RWPE1 (cell line): ENCODE measurements around the gene MAG.

Experiments
- CTCF ChIA-PET: fragments of 350-600 bp; sonication (Branson Sonifier 250); formaldehyde crosslinking; extraction: SDS; loops from one replicate; lab custom pipeline; 2021; lab: Yijun Ruan, JAX
- POLR2A ChIA-PET: fragments of 400-600 bp; formaldehyde crosslinking; extraction: SDS; loops from one replicate; lab custom pipeline; 2020; ENCODE audit warnings: antibody characterized with exemption; ENCODE audit not compliant: low non-redundant PET; lab: Yijun Ruan, JAX
- DNase-seq: peaks from one replicate; pipeline ENCODE4 v3.0.0; 2012; ENCODE audit warnings: low spot score
- H3K27ac ChIP-seq: fragments of 450-650 bp; 2 replicates; pipeline ENCODE4 v1.5.1; 2017
- TF ChIP-seq, protein P1 (sequence below): fragments of 450-650 bp; conservative IDR thresholded peaks from 2 replicates; pipeline ENCODE4 v1.5.1; 2017; ENCODE audit warnings: low read depth, mild to moderate bottlenecking

MAG gene

DNA sequence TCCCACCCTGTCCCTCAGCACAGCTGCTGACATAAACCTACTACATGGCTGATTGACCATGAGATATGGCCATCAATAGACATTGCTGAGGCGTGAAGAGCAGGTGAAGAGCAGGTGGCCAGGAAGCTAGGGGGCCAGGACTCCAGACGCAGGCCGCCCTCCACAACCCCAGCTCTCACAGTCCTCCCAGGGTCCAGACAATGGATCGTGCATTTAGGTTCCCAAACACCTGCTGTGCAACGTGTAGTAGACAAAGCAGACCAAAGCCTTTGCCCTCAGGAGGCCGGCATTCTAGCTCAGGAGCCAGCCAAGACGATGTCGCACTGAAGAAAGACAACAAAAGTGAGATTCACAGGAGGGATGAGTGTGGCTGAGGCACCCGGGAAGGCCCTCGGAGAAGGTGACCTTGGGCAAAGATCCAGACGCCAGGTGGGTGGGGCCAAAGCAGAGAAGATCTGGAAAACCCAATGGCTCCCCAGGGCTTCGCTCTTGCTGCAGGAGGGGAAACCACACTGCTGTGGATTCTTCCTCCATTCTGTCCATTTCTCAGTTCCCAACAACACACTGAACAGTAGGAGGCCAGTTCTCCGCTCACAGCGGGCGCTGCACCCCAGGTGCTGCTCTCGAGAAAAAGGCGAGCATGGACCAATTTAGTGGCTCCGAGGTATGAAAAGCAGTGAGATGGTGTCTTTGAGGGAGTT is 57.1 kb downstream of the MAG start:
- no peak overlapping the region for H3K27ac ChIP-seq
- ChIA-PET POLR2A (no interaction called here), CTCF (interaction anchor here (1.8 kb wide), 1 partner anchor 146 kb away, joined by 8 read pairs; no protein-coding TSS in a partner anchor)
- no peak for DNase-seq
- TF ChIP-seq, protein P1, sequence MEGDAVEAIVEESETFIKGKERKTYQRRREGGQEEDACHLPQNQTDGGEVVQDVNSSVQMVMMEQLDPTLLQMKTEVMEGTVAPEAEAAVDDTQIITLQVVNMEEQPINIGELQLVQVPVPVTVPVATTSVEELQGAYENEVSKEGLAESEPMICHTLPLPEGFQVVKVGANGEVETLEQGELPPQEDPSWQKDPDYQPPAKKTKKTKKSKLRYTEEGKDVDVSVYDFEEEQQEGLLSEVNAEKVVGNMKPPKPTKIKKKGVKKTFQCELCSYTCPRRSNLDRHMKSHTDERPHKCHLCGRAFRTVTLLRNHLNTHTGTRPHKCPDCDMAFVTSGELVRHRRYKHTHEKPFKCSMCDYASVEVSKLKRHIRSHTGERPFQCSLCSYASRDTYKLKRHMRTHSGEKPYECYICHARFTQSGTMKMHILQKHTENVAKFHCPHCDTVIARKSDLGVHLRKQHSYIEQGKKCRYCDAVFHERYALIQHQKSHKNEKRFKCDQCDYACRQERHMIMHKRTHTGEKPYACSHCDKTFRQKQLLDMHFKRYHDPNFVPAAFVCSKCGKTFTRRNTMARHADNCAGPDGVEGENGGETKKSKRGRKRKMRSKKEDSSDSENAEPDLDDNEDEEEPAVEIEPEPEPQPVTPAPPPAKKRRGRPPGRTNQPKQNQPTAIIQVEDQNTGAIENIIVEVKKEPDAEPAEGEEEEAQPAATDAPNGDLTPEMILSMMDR, result no peak

DNA sequence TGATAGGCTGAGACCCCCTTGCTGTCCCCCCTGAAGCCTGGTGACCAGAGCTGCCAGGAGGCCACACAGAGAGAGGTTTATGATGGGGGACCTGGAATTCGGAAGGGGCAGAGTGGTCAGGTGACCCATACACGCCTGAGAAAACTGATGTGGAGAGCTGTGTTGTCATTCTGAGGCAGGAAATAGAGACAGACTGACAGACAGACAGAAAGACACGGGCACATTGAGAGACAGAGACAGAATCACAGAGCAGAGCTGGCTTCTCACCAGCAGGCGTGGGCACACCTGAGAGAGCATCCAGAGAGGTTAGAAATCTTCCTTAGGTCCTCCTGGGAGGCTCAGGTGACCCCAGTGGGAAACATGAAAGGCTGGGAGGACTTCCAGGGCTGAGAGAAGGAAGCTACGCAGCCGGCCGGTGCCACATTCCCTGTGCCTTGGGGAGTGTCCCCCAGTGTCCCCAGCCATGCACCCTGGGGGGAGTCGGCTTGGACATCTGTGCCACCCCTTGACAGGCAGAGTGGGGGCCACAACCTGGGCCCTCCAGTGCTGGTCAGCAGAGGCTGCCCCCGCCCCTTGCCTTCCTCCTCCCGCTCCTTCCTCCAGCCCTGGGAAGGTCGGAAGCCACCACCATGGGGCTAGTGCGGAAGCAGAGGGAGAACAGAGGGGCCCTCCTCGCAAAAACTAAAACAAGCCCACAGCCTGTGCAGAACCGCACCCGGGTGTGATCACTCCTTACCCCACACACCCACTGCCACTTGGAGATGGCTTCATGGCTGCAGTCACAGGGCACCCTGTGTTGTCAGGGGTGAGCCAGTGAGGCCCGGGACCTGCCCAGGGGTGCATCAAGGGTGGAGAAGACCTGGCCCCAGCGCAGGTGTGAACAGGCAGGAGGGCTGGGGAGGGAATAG is 57.9 kb downstream of the MAG start:
- TF ChIP-seq, protein P1, result no peak
- DNase-seq, result no peak
- POLR2A ChIA-PET, result no interaction called here
- CTCF ChIA-PET, result interaction anchor here (0.6 to 1.8 kb wide), 2 partner anchors 75 to 145 kb away, joined by 3 to 8 read pairs; no protein-coding TSS in a partner anchor
- no peak overlapping the region for H3K27ac ChIP-seq

DNA sequence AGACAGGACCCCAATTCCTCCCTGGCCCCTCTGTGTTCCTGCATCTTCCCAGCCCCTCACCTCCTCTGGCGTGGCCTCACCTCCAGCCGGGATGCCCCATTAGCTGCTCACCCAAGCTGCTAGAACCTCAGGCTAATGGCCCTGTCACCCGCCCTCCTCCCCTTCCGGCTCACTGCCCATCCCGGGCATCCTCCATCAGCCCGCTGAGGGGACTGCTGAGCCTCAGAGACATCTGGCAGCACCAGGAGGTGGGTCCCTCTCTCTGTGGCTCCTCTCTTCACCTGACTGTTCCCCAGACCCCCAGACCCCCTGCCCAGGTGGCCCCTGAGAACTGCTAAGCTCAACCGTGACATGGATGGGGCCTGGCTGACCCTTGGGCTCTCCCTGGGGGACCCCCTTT is 58.6 kb downstream of the MAG start:
- no peak for DNase-seq
- TF ChIP-seq, protein P1, result no peak
- ChIA-PET CTCF (interaction anchor here (0.6 to 0.8 kb wide), 2 partner anchors 54 to 76 kb away, joined by 3 read pairs; no protein-coding TSS in a partner anchor), POLR2A (no interaction called here)
- H3K27ac ChIP-seq, result no peak overlapping the region

DNA sequence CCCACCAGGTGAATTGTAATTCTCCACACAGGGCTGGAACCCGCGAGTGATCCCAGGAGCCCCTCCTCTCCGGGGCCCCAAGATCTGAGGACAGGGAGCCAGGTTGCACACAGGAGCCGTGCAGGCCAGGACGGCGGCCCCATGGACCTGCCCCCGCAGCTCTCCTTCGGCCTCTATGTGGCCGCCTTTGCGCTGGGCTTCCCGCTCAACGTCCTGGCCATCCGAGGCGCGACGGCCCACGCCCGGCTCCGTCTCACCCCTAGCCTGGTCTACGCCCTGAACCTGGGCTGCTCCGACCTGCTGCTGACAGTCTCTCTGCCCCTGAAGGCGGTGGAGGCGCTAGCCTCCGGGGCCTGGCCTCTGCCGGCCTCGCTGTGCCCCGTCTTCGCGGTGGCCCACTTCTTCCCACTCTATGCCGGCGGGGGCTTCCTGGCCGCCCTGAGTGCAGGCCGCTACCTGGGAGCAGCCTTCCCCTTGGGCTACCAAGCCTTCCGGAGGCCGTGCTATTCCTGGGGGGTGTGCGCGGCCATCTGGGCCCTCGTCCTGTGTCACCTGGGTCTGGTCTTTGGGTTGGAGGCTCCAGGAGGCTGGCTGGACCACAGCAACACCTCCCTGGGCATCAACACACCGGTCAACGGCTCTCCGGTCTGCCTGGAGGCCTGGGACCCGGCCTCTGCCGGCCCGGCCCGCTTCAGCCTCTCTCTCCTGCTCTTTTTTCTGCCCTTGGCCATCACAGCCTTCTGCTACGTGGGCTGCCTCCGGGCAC is 59.6 kb downstream of the MAG start:
- H3K27ac ChIP-seq, result no peak overlapping the region
- DNase-seq, result no peak
- CTCF ChIA-PET, result interaction anchor here (0.8 to 1.9 kb wide), 2 partner anchors 53 to 142 kb away, joined by 3 to 6 read pairs; no protein-coding TSS in a partner anchor
- TF ChIP-seq, protein P1, result no peak
- POLR2A ChIA-PET, result no interaction called here

DNA sequence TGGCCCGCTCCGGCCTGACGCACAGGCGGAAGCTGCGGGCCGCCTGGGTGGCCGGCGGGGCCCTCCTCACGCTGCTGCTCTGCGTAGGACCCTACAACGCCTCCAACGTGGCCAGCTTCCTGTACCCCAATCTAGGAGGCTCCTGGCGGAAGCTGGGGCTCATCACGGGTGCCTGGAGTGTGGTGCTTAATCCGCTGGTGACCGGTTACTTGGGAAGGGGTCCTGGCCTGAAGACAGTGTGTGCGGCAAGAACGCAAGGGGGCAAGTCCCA is 60.2 kb downstream of the MAG start:
- CTCF ChIA-PET, result interaction anchor here (0.6 to 2.7 kb wide), 14 partner anchors 10 to 560 kb away, joined by 3 to 52 read pairs (median 4); no protein-coding TSS in a partner anchor
- POLR2A ChIA-PET, result no interaction called here
- TF ChIP-seq, protein P1, result no peak
- no peak overlapping the region for H3K27ac ChIP-seq
- no peak for DNase-seq
